Hematopoietic multipotent progenitor cell treated with erythropoietin and hydrocortisone succinate and interleukin-3 and kit ligand, for 17 days (in vitro differentiated cells): ENCODE measurements around the gene MPZL3.
A peak's percentile ranks its signal among the peaks of the same experiment; 100 is the strongest.

ENCODE experiments used
- DNase-seq: peaks from one replicate; pipeline ENCODE4 v3.0.0-alpha.2; 2015; ENCODE audit warnings: low spot score

MPZL3 gene

DNA sequence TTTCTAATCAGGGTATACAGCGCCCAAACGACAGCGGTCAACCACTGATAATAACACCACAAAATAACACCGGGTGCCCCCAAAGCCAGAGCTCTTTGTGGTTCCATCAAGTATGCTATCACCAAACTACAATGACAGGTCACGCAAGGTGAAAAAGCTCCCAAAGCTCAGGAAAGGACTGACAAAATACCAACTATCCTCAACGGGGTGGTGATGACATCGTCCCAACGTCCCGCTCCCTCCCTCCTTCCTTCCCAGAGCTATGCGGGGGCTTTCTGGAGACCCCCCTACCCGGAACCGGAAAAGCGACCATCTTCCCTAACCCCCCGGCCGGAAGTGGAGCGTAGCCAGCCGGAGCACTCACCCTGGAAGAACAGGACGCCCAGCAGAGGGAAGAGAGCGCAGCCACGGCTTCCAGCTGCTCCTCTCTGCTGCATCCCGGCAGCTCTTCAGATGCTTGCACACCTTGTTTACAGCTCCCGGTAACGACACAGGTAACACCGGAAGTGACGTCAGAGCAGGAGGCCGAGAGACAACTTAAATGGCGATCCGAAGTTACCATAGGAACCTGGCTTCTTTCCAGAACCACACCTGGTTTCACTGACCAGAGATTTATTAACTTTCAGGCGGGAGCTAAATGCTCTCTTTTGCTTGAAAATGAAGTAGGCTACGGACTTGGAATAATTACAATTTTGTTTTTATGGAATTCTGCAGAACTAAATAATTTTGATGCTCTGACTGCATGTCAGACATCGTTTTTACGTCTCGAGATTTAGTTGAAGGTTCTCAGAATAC lies at the start of gene MPZL3:
Gene MPZL3 (minus strand): TSS at position 508 of the 795 bp plus-strand sequence. CDS start 71 bp downstream, at position 437.
- peak; percentile 80 for DNase-seq

- no peak for DNase-seq
Observed at GRCh38 chr11:118301600-118302195, 49.5 kb upstream of the MPZL3 start.

GRCh38 chr11:118295815-118296454 lies 43.8 kb upstream of the MPZL3 start:
- DNase-seq: peak; percentile 17

- no peak for DNase-seq
Observed at GRCh38 chr11:118295199-118295598, 43.0 kb upstream of the MPZL3 start.

DNA sequence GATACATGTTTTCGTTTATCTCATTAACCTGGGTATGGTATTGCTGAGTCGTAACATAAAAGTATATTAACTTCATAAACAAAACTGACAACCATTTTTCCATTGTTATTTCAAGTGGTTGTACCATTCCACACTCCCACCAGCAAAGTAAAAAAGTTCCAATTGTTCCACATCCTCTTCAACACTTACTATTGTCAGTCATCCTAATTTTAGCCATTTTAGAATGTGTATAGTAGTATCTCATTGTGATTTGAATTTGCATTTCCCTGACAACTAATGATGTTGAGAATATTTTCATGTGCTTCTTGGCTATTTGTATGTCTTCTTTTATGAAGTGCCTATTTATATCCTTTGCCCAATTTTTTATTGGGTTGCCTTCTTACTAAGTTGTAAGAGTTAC lies 41.9 kb upstream of the MPZL3 start:
- no peak for DNase-seq

DNA sequence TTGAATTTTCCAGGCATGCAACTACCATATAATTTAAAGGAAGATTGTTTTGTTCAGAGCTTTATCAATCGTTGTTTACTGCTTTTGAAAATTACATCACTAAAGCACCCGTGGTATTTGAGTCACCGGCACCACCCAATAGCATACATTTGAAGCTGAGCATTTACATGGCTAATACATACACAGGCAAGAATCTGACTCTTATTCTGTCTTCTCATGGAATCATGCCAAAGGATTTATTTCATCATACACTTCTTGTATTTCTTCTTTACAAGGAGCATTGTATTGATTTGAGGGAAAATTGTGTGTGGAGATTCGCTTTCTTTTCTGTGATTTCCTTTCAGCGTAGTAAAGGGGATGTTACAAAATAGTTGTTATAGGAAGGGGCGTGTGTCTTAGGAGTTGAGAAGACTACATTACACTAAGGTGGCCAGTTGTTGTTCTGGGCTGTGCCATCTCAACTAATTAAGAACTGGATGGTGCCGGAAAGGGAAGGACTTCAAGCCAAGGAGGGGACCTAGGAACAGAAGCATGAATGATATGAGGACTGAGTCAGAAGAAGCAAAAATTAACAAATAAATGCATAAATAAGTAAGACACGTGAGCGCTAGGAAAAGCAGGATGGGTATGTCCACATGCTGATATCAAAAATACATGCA lies 39.4 kb upstream of the MPZL3 start:
- no peak for DNase-seq

DNA sequence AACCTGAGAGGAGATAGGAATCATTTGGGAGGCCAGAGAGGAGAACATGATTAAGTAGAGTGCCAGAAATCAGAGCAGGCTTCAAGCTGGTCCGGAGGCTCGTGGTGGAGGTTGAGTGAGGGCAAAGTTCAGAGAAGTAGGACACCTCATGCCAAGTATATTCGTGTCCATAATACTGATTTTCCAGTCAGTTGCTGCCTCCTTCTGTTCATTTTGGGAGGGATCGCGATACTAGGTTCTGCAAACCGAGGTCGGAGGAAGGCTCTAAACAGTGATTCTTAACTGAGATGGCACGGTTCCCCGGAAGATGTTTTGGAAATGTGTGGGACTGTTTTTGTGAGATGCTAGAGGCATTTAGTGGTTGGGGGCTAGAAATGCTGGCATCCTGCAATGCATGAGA lies 38.8 kb upstream of the MPZL3 start:
- DNase-seq: no peak

GRCh38 chr11:118289401-118289800 lies 37.2 kb upstream of the MPZL3 start:
- DNase-seq: no peak

DNA sequence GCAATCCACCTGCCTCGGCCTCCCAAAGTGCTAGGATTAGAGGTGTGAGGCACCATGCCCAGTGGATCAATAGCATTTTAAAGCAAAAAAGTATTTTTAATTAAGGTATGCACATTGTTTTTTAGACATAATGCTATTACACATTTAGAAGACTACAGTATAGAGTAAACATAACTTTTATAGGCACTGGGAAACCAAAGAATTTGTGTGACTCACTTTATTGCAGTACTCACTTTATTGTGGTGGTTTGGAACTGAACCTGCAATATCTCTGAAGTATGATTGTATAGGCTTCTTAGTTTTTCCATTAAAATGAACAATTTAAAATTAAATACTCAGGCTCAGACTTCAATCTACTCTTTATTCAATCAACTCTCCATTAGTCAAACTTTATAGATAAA lies 34.8 kb upstream of the MPZL3 start:
- no peak for DNase-seq

- DNase-seq: no peak
Observed at GRCh38 chr11:118286545-118286944, 34.4 kb upstream of the MPZL3 start.

DNA sequence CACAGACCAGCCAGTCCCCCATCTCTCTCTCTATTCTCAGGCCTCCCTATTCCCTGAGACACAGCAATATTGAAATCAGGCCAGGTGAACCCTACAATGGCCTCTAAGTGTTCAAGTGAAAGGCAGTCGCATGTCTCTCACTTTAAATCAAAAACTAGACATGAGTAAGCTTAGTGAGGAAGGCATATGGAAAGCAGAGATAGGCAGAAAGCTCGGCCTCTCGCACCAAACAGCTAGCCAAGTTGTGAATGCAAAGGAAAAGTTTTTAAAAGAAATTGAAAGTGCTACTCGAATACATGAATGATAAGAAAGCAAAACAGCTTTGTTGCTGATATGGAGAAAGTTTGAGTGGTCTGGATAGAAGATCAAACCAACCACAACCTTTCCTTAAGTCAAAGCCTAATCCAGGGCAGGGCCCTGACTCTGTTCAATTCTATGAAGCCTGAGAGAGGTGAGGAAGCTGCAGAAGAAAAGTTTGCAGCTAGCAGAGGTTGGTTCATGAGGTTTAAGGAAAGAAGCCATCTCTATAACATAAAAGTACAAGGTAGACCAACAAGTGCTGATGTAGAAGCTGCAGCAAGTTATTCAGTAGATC lies 31.7 kb upstream of the MPZL3 start:
- DNase-seq: no peak

- no peak for DNase-seq
Observed at GRCh38 chr11:118283037-118283636, 31.0 kb upstream of the MPZL3 start.

- DNase-seq: no peak
Observed at GRCh38 chr11:118282606-118283005, 30.4 kb upstream of the MPZL3 start.

DNA sequence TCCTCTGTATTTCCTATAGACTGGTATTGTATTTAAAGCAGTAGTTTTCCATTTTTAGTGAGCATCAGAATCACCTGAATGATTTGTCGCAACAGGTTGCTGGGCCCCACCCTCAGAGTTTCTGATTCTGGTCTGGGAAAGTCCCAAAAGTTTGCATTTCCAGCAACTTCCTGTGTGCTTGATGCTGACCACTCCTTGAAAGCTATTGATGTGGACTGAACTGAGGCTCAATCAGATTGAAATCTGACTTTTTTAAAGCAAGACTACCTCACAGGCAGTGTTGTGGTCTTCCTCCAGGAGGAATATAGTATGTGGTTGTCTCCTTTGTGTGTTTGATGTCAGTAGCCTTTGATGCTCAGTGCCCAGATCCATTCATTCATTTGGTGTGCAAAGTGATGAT lies 29.1 kb upstream of the MPZL3 start:
- DNase-seq: no peak

DNA sequence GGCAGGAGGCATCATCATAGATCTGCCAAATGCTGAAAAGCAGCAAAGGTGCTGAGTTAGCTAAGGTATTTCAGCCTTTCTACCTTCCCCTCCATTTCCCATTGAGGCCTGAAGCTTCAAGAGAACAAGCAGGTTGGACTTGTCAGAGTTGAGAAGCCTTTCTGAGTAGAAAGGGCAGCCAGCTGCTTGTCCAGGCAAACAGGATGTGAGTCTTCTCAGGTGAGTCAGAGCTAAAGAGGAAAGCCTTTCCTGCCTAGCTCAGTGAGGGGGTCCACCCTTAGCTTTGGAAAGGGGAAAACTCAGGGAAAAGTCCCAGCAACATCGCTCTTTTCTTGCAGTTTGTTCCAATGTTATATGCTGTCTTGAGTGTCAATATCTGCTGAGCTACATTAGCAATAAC lies 25.1 kb upstream of the MPZL3 start:
- DNase-seq: no peak

DNA sequence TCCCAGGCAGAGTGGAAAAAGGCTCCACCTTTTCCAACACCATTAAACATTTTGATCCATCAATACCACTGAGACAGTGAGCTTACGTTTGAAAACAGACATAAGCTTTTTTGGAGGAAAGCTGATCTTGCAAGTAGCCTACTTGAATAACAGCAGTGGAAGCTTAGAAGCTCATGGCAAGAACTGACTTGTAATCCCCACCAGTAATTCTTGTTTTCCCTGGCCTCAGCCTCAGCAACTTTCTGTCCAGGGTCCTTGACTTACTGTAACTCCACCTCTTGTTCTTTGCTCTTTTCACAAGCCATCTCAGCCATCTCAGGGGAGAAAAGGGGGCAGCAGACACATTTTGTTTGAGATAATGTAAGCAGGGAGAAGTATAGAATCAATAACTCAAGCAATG lies 24.3 kb upstream of the MPZL3 start:
- DNase-seq: no peak

- DNase-seq: no peak
Observed at GRCh38 chr11:118275176-118275575, 23.0 kb upstream of the MPZL3 start.

DNA sequence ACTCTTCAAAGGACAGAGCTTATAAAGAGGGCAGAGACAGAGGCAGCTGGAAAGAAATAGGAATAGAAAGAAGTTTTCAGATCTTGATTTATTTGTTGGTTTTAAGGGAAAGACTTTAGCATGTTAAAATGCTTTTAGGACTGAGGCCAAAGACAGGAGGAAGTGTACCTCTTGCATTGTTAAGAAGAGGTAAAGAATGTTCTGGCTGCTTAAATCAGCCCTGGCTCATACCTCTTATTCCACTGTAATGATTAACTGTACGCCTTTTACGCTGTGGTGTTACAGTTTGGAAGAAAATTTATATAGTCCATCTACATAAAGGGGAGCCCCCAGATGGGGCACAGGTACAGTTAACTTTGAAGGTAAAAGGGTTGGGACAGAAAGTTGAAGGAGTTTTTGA lies 22.0 kb upstream of the MPZL3 start:
- DNase-seq: no peak

GRCh38 chr11:118272001-118272400 lies 19.8 kb upstream of the MPZL3 start:
- DNase-seq: no peak

GRCh38 chr11:118267486-118267885 lies 15.3 kb upstream of the MPZL3 start:
- no peak for DNase-seq

GRCh38 chr11:118265954-118266353 lies 13.8 kb upstream of the MPZL3 start:
- DNase-seq: no peak
